ENCODE measurements around the gene PHF1.
"Not testable (repeated sequence)": the region's sequence is repeated elsewhere in the genome, so short reads cannot be mapped to it uniquely, and the experiment has no call there.

Gene PHF1

GRCh38 chr6:33410711-33411631, at the start of gene PHF1:
Gene PHF1 (plus strand): TSS chr6:33411014. CDS start chr6:33412264, 1,250 bp downstream.
- DNase-seq: no peak

- not testable (repeated sequence) for DNase-seq
These were observed 47.3 kb upstream of the PHF1 start for GRCh38 chr6:33363486-33363885.

- not testable (repeated sequence) for DNase-seq
These were observed 46.2 kb upstream of the PHF1 start for GRCh38 chr6:33364475-33365205.

- DNase-seq: not testable (repeated sequence)
These were observed 45.4 kb upstream of the PHF1 start for GRCh38 chr6:33365206-33365971.

- DNase-seq: no peak
These were observed 43.7 kb upstream of the PHF1 start for GRCh38 chr6:33367009-33367714.

GRCh38 chr6:33367715-33368025, 43.1 kb upstream of the PHF1 start:
- DNase-seq: not testable (repeated sequence)

GRCh38 chr6:33371901-33372300, 38.9 kb upstream of the PHF1 start:
- not testable (repeated sequence) for DNase-seq

GRCh38 chr6:33372526-33373123, 38.2 kb upstream of the PHF1 start:
- no peak for DNase-seq

GRCh38 chr6:33373960-33374910, 36.6 kb upstream of the PHF1 start:
- no peak for DNase-seq

- no peak for DNase-seq
These were observed 35.6 kb upstream of the PHF1 start for GRCh38 chr6:33375143-33375671.

- no peak for DNase-seq
These were observed 33.6 kb upstream of the PHF1 start for GRCh38 chr6:33377171-33377570.

- not testable (repeated sequence) for DNase-seq
These were observed 31.6 kb upstream of the PHF1 start for GRCh38 chr6:33379184-33379583.

- no peak for DNase-seq
These were observed 30.4 kb upstream of the PHF1 start for GRCh38 chr6:33380272-33380981.

GRCh38 chr6:33383427-33384185, 27.2 kb upstream of the PHF1 start:
- no peak for DNase-seq

GRCh38 chr6:33384581-33385020, 26.2 kb upstream of the PHF1 start:
- no peak for DNase-seq

- DNase-seq: no peak
These were observed 20.6 kb upstream of the PHF1 start for GRCh38 chr6:33390173-33390572.

- DNase-seq: no peak
These were observed 20.0 kb upstream of the PHF1 start for GRCh38 chr6:33390767-33391277.

- peak; percentile 98 to 99 for DNase-seq
These were observed 19.4 kb upstream of the PHF1 start, which contains the start of gene KIFC1 for GRCh38 chr6:33391278-33391921. Gene KIFC1 (plus strand): TSS chr6:33391823. CDS start chr6:33391986, 163 bp downstream.

All from cerebellar nuclear complex (tissue), 1 donor.